Liver (tissue), 3 donors: ENCODE results near the gene FANCI.

Source experiments
- EGR1 ChIP-seq, 2 donors: IDR thresholded peaks; 2 replicates each; pipeline ENCODE4 v1.6.1; 2016 to 2018; ENCODE audit warnings: antibody characterized with exemption in 2 of 2, low read depth in 2 of 2
- FOXA2 ChIP-seq: IDR thresholded peaks from 2 replicates; pipeline ENCODE4 v1.6.1; 2016; ENCODE audit warnings: antibody characterized with exemption
- GABPA ChIP-seq, 2 donors: IDR thresholded peaks in 1 of 2; conservative IDR thresholded peaks in 1 of 2; 2 replicates each; pipeline ENCODE4 v1.6.1; 2016; ENCODE audit warnings: antibody characterized with exemption in 2 of 2, mild to moderate bottlenecking in 1 of 2, moderate library complexity in 1 of 2
- HNF4A ChIP-seq, 2 donors: conservative IDR thresholded peaks; 2 replicates each; pipeline ENCODE4 v1.6.1; 2016; ENCODE audit warnings: antibody characterized with exemption in 2 of 2, mild to moderate bottlenecking in 2 of 2
- JUND ChIP-seq, 2 donors: IDR thresholded peaks; 2 replicates each; pipeline ENCODE4 v1.6.1; 2016; ENCODE audit warnings: antibody characterized with exemption in 2 of 2
- MAX ChIP-seq: IDR thresholded peaks from 2 replicates; pipeline ENCODE4 v1.6.1; 2016; ENCODE audit warnings: antibody characterized with exemption
- NR2F2 ChIP-seq: IDR thresholded peaks from 2 replicates; pipeline ENCODE4 v1.6.1; 2016; ENCODE audit warnings: antibody characterized with exemption
- RAD21 ChIP-seq, 2 donors: IDR thresholded peaks; 2 replicates each; pipeline ENCODE4 v1.6.1; 2016; ENCODE audit warnings: antibody characterized with exemption in 2 of 2, mild to moderate bottlenecking in 2 of 2
- TAF1 ChIP-seq: conservative IDR thresholded peaks from 2 replicates; pipeline ENCODE4 v1.6.1; 2016; ENCODE audit warnings: antibody characterized with exemption, mild to moderate bottlenecking
- YY1 ChIP-seq: IDR thresholded peaks from 2 replicates; pipeline ENCODE4 v1.6.1; 2016; ENCODE audit warnings: antibody characterized with exemption, mild to moderate bottlenecking
- ZBTB33 ChIP-seq: IDR thresholded peaks from 2 replicates; pipeline ENCODE4 v1.6.1; 2016; ENCODE audit warnings: antibody characterized with exemption
- TF ChIP-seq, protein P1 (sequence below): fragments of 150-350 bp; IDR thresholded peaks from 2 replicates; pipeline ENCODE4 v1.5.1; 2017; ENCODE audit warnings: improper control_type of control experiment, low read depth, low read length; ENCODE audit not compliant: missing input control
- TF ChIP-seq, protein P2 (sequence below): IDR thresholded peaks from 2 replicates; pipeline ENCODE4 v1.6.1; 2016; ENCODE audit warnings: antibody characterized with exemption, mild to moderate bottlenecking
- donor health status: healthy.
- donor health status: healthy.

DNA sequence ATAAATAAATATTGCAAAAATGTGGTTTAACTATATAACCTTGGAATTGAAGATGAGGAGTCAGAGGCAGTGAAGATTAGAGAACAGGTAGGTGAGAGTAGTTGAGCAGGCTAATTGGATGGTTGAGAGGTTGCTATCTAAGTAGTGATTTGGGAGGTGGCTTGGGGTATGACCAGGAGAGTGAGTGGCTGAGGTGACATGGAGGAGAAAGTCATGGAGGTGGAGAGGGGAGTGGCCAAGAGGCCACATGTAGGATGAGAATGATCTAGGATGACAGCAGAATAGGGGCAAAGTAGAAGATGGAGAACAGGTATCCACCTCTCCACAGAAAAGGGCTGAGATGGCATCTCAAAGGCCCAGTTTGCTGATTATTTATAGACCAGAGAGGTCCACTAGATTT, 11.9 kb upstream of the FANCI start:
- TF ChIP-seq, protein P1, sequence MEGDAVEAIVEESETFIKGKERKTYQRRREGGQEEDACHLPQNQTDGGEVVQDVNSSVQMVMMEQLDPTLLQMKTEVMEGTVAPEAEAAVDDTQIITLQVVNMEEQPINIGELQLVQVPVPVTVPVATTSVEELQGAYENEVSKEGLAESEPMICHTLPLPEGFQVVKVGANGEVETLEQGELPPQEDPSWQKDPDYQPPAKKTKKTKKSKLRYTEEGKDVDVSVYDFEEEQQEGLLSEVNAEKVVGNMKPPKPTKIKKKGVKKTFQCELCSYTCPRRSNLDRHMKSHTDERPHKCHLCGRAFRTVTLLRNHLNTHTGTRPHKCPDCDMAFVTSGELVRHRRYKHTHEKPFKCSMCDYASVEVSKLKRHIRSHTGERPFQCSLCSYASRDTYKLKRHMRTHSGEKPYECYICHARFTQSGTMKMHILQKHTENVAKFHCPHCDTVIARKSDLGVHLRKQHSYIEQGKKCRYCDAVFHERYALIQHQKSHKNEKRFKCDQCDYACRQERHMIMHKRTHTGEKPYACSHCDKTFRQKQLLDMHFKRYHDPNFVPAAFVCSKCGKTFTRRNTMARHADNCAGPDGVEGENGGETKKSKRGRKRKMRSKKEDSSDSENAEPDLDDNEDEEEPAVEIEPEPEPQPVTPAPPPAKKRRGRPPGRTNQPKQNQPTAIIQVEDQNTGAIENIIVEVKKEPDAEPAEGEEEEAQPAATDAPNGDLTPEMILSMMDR: no peak
- TF ChIP-seq RAD21 (IDR thresholded peaks at IDR 0.05): no peak
- no peak for TF ChIP-seq GABPA (IDR thresholded peaks at IDR 0.05 in 1 of 2, conservative IDR thresholded peaks at IDR 0.05 in 1 of 2)
- TF ChIP-seq, protein P2, sequence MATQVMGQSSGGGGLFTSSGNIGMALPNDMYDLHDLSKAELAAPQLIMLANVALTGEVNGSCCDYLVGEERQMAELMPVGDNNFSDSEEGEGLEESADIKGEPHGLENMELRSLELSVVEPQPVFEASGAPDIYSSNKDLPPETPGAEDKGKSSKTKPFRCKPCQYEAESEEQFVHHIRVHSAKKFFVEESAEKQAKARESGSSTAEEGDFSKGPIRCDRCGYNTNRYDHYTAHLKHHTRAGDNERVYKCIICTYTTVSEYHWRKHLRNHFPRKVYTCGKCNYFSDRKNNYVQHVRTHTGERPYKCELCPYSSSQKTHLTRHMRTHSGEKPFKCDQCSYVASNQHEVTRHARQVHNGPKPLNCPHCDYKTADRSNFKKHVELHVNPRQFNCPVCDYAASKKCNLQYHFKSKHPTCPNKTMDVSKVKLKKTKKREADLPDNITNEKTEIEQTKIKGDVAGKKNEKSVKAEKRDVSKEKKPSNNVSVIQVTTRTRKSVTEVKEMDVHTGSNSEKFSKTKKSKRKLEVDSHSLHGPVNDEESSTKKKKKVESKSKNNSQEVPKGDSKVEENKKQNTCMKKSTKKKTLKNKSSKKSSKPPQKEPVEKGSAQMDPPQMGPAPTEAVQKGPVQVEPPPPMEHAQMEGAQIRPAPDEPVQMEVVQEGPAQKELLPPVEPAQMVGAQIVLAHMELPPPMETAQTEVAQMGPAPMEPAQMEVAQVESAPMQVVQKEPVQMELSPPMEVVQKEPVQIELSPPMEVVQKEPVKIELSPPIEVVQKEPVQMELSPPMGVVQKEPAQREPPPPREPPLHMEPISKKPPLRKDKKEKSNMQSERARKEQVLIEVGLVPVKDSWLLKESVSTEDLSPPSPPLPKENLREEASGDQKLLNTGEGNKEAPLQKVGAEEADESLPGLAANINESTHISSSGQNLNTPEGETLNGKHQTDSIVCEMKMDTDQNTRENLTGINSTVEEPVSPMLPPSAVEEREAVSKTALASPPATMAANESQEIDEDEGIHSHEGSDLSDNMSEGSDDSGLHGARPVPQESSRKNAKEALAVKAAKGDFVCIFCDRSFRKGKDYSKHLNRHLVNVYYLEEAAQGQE: no peak
- no peak for TF ChIP-seq NR2F2
- TF ChIP-seq YY1: no peak
- no peak for TF ChIP-seq EGR1 (IDR thresholded peaks at IDR 0.05; ENCODE audit: low read depth in 2 of 2)
- no peak for TF ChIP-seq TAF1
- no peak for TF ChIP-seq MAX
- no peak for TF ChIP-seq FOXA2
- no peak for TF ChIP-seq HNF4A (conservative IDR thresholded peaks at IDR 0.05)
- no peak for TF ChIP-seq ZBTB33
- no peak for TF ChIP-seq JUND (IDR thresholded peaks at IDR 0.05)
